Sigmoid colon (tissue), 7 donors: ENCODE results near the gene SLC25A45. TPM values are rescaled to one million over a fixed set of nuclear protein-coding genes. Genes with fewer than 3 reads are reported as not detected.

ENCODE experiments used
- DNase-seq: peaks from one replicate; pipeline ENCODE4 v3.0.0-alpha.2; 2019
- H3K27ac ChIP-seq, 4 donors: fragments of 200-600 bp; sonication (generic); one replicate each; pipeline ENCODE4 v1.5.1; 2016 to 2019; ENCODE audit warnings: mild to moderate bottlenecking in 1 of 4
- H3K27me3 ChIP-seq, 3 donors: fragments of 200-600 bp; sonication (generic); one replicate each; pipeline ENCODE4 v1.5.1; 2019; ENCODE audit warnings: mild to moderate bottlenecking in 1 of 3
- H3K36me3 ChIP-seq, 4 donors: fragments of 200-600 bp; sonication (generic); one replicate each; pipeline ENCODE4 v1.5.1; 2016 to 2019
- H3K4me1 ChIP-seq, 4 donors: fragments of 200-600 bp; sonication (generic); one replicate each; pipeline ENCODE4 v1.5.1; 2017 to 2019
- H3K4me3 ChIP-seq, 4 donors: fragments of 200-600 bp; sonication (generic); one replicate each; pipeline ENCODE4 v1.5.1; 2017 to 2019; ENCODE audit warnings: mild to moderate bottlenecking in 2 of 4, moderate library complexity in 1 of 4
- H3K9me3 ChIP-seq, 4 donors: fragments of 200-600 bp in 3 of 4; sonication (generic) in 3 of 4; one replicate each; pipeline versions ENCODE4 v1.5.1 to v1.6.1; 2013 to 2019
- CTCF ChIP-seq, 4 experiments: fragments of 450-650 bp in 3 of 4; fragments of 200-600 bp in 1 of 4; IDR thresholded peaks; one replicate each; pipeline ENCODE4 v1.5.1; 2016 to 2019; ENCODE audit warnings: antibody characterized with exemption in 4 of 4, mild to moderate bottlenecking in 3 of 4, moderate library complexity in 2 of 4
- EP300 ChIP-seq, 4 donors: sonication (generic); formaldehyde crosslinking; IDR thresholded peaks; one replicate each; pipeline ENCODE4 v1.6.1; 2017; ENCODE audit warnings: antibody characterized with exemption in 4 of 4
- POLR2A ChIP-seq, 2 donors: fragments of 450-650 bp; IDR thresholded peaks; one replicate each; pipeline ENCODE4 v1.6.1; 2016; ENCODE audit warnings: antibody characterized with exemption in 2 of 2, mild to moderate bottlenecking in 2 of 2, moderate library complexity in 2 of 2
- POLR2AphosphoS5 ChIP-seq, 4 donors: sonication (generic); formaldehyde crosslinking; IDR thresholded peaks; one replicate each; pipeline ENCODE4 v1.6.1; 2017; ENCODE audit warnings: antibody characterized with exemption in 4 of 4
- WGBS, 2 donors: extraction: QIAGEN DNeasy Blood & Tissue Kit; methylation state at CpG; one replicate each; pipeline ENCODE4 v1.1.7; 2013; 5-methylcytosine and 5-hydroxymethylcytosine counted together
- intact Hi-C: fragments of 100-400 bp; cut with DNase I; formaldehyde crosslinking; loops from one replicate; pipeline ENCODE4 v1.15.1; 2023
- polyA plus RNA-seq, 3 donors: library from polyadenylated mRNA; stranded (reverse); fragments of 200-250 nt; gene quantifications; one replicate each; pipeline ENCODE4 v1.2.3, GENCODE V29; 2013
- total RNA-seq, 4 donors: library from RNA; depleted of rRNA; stranded (reverse); fragments of >200 nt; gene quantifications; one replicate each; pipeline ENCODE4 v1.1.0, GENCODE V29; 2016
- donor health status: healthy with polysubstance abuse.
- donor health status: Bipolar disorder and iron deficiency.
- donor health status: healthy.

Gene SLC25A45
- total and polyA plus RNA-seq, 7 donors = 1.2 to 12.8 (median 5.3) TPM

- 36 to 73% methylated on average over 17 of the region's 17 CpGs for WGBS, 2 donors
- Histone ChIP-seq H3K27me3 (no peaks in the 10 kb centered on the region), H3K9me3 (no peaks in the 10 kb centered on the region), H3K4me1 (peaks cover 0 to 2% (median 0%) of the 10 kb centered on the region in 4 donors), H3K27ac (no peak overlapping the region), H3K36me3 (peaks cover 15 to 87% (median 37%) of the 10 kb centered on the region in 4 donors), H3K4me3 (no peak overlapping the region)
- TF ChIP-seq EP300 (IDR thresholded peaks at IDR 0.05) (no peak), POLR2A (IDR thresholded peaks at IDR 0.05) (no peak), CTCF (IDR thresholded peaks at IDR 0.05) (no peak), POLR2AphosphoS5 (IDR thresholded peaks at IDR 0.05) (no peak)
- no peak for DNase-seq
- intact Hi-C loops = no loop called here
Measured at GRCh38 chr11:65400307-65401072, 18.0 kb upstream of the SLC25A45 start.

GRCh38 chr11:65399845-65400244 is 17.4 kb upstream of the SLC25A45 start:
- WGBS, 2 donors = 92 to 93% methylated on average over 10 of the region's 10 CpGs

GRCh38 chr11:65399249-65399648 is 16.8 kb upstream of the SLC25A45 start:
- DNase-seq = no peak
- Histone ChIP-seq H3K4me1 (peaks cover 0 to 2% (median 0%) of the 10 kb centered on the region in 4 donors), H3K4me3 (no peak overlapping the region), H3K36me3 (peaks cover 15 to 85% (median 30%) of the 10 kb centered on the region in 4 donors), H3K27me3 (no peaks in the 10 kb centered on the region), H3K27ac (no peak overlapping the region), H3K9me3 (no peaks in the 10 kb centered on the region)
- intact Hi-C loops = no loop called here
- WGBS, 2 donors = 91 to 95% methylated on average over 13 of the region's 13 CpGs
- TF ChIP-seq POLR2AphosphoS5 (IDR thresholded peaks at IDR 0.05) (no peak), CTCF (IDR thresholded peaks at IDR 0.05) (no peak)

More at GRCh38 chr11:65399845-65400244, 17.4 kb upstream of the SLC25A45 start:
- Histone ChIP-seq H3K27me3 (no peaks in the 10 kb centered on the region), H3K9me3 (no peaks in the 10 kb centered on the region), H3K4me1 (peaks cover 0 to 2% (median 0%) of the 10 kb centered on the region in 4 donors), H3K27ac (no peak overlapping the region), H3K4me3 (no peak overlapping the region), H3K36me3 (peaks cover 15 to 85% (median 31%) of the 10 kb centered on the region in 4 donors)
- no peak for DNase-seq
- intact Hi-C loops = no loop called here
- no peak for TF ChIP-seq CTCF (IDR thresholded peaks at IDR 0.05)
- TF ChIP-seq POLR2A (IDR thresholded peaks at IDR 0.05) = no peak
- no peak for TF ChIP-seq EP300 (IDR thresholded peaks at IDR 0.05)
- TF ChIP-seq POLR2AphosphoS5 (IDR thresholded peaks at IDR 0.05) = no peak

- Histone ChIP-seq H3K4me1 (no peaks in the 10 kb centered on the region), H3K27ac (no peak overlapping the region), H3K9me3 (no peaks in the 10 kb centered on the region), H3K27me3 (no peaks in the 10 kb centered on the region), H3K36me3 (peaks cover 15 to 85% (median 29%) of the 10 kb centered on the region in 4 donors), H3K4me3 (no peak overlapping the region)
- TF ChIP-seq POLR2AphosphoS5 (IDR thresholded peaks at IDR 0.05) = no peak
- no peak for TF ChIP-seq CTCF (IDR thresholded peaks at IDR 0.05)
- no peak for TF ChIP-seq POLR2A (IDR thresholded peaks at IDR 0.05)
- TF ChIP-seq EP300 (IDR thresholded peaks at IDR 0.05) = no peak
- WGBS, 2 donors = 90 to 93% methylated on average over 16 of the region's 16 CpGs
- DNase-seq = no peak
- intact Hi-C loops = no loop called here
Measured at GRCh38 chr11:65398362-65398910, 16.0 kb upstream of the SLC25A45 start.
